GM23248 (cell line): ENCODE results near the gene KHSRP. TPM values are rescaled to one million over a fixed set of nuclear protein-coding genes. Genes with fewer than 3 reads are reported as not detected.

Source experiments
- DNase-seq: peaks from one replicate; pipeline ENCODE4 v3.0.0-alpha.2; 2015
- H2AFZ ChIP-seq: fragments of 200-600 bp; sonication (generic); 2 replicates; pipeline ENCODE4 v1.6.1; 2016; ENCODE audit warnings: antibody characterized with exemption
- H3F3A ChIP-seq: fragments of 200-600 bp; sonication (generic); 2 replicates; pipeline ENCODE4 v1.6.1; 2016; ENCODE audit warnings: mild to moderate bottlenecking, antibody characterized with exemption, mixed run types; ENCODE audit not compliant: insufficient read depth
- H3K27ac ChIP-seq: fragments of 200-600 bp; sonication (generic); 2 replicates; pipeline ENCODE4 v1.5.1; 2016; ENCODE audit warnings: mild to moderate bottlenecking
- H3K27me3 ChIP-seq: fragments of 200-600 bp; sonication (generic); replicated peaks from 2 replicates; pipeline ENCODE4 v1.6.1; 2016; ENCODE audit warnings: mild to moderate bottlenecking; ENCODE audit not compliant: insufficient read depth
- H3K36me3 ChIP-seq: fragments of 200-600 bp; sonication (generic); 2 replicates; pipeline ENCODE4 v1.6.1; 2016; ENCODE audit warnings: low read depth, mild to moderate bottlenecking
- H3K4me1 ChIP-seq: fragments of 200-600 bp; sonication (generic); 2 replicates; pipeline ENCODE4 v1.6.1; 2016; ENCODE audit warnings: mild to moderate bottlenecking; ENCODE audit not compliant: insufficient read depth
- H3K4me2 ChIP-seq: fragments of 200-600 bp; sonication (generic); one replicate; pipeline ENCODE4 v1.6.1; 2016; ENCODE audit warnings: mild to moderate bottlenecking; ENCODE audit not compliant: unreplicated experiment
- H3K4me3 ChIP-seq: fragments of 200-600 bp; sonication (generic); 2 replicates; pipeline ENCODE4 v1.5.1; 2016; ENCODE audit warnings: mild to moderate bottlenecking
- H3K79me2 ChIP-seq: fragments of 200-600 bp; sonication (generic); 2 replicates; pipeline ENCODE4 v1.6.1; 2016; ENCODE audit warnings: mild to moderate bottlenecking; ENCODE audit not compliant: insufficient read depth
- H3K9ac ChIP-seq: fragments of 200-600 bp; sonication (generic); 2 replicates; pipeline ENCODE4 v1.6.1; 2016; ENCODE audit warnings: mild to moderate bottlenecking
- H3K9me2 ChIP-seq: fragments of 200-600 bp; sonication (generic); 2 replicates; pipeline ENCODE4 v1.6.1; 2016; ENCODE audit warnings: mixed run types, mild to moderate bottlenecking, moderate library complexity; ENCODE audit not compliant: insufficient read depth
- H3K9me3 ChIP-seq: fragments of 200-600 bp; sonication (generic); one replicate; pipeline ENCODE4 v1.6.1; 2017; ENCODE audit warnings: low read depth
- H4K20me1 ChIP-seq: fragments of 200-600 bp; sonication (generic); 2 replicates; pipeline ENCODE4 v1.6.0; 2016; ENCODE audit not compliant: insufficient read depth
- EZH2 ChIP-seq: fragments of 200-600 bp; sonication (generic); IDR thresholded peaks from 2 replicates; pipeline ENCODE4 v1.6.1; 2018; ENCODE audit warnings: antibody characterized with exemption, mild to moderate bottlenecking; ENCODE audit not compliant: insufficient read depth, poor library complexity, severe bottlenecking
- EZH2phosphoT487 ChIP-seq: fragments of 200-600 bp; sonication (generic); IDR thresholded peaks from 2 replicates; pipeline ENCODE4 v1.6.1; 2018; ENCODE audit warnings: antibody characterized with exemption, moderate library complexity, mild to moderate bottlenecking, low read depth; ENCODE audit not compliant: insufficient read depth
- WGBS, 2 experiments: methylation state at CpG; one replicate each; pipeline ENCODE4 v1.1.6; 2015 to 2017; ENCODE audit warnings: low lambda C conversion rate in 2 of 2, low coverage in 1 of 2; ENCODE audit errors: missing lambda C conversion rate in 2 of 2; 5-methylcytosine and 5-hydroxymethylcytosine counted together
- in situ Hi-C: fragments of 300-500 bp; cut with MboI; formaldehyde crosslinking; loops from 2 replicates; pipeline ENCODE4 v1.15.0; 2020
- polyA plus RNA-seq: library from polyadenylated mRNA; unstranded; fragments of >200 nt; fragmentation: Nextera tagmentation; extraction: Ambion mirVana; gene quantifications from 2 replicates; pipeline ENCODE4 v1.2.1, GENCODE V29; 2016
- total RNA-seq: library from RNA; depleted of rRNA; stranded (reverse); fragments of >200 nt; shearing (Covaris generic); gene quantifications from 2 replicates; pipeline ENCODE4 v1.2.3, GENCODE V29; 2014

The KHSRP gene
- total and polyA plus RNA-seq, 2 experiments from 2014 or later, result 17.3 to 61.6 TPM

GRCh38 chr19:6396305-6396704 is 28.3 kb downstream of the KHSRP start:
- H3K4me1 ChIP-seq, result peaks cover 9% of the 10 kb centered on the region
- H2AFZ ChIP-seq, result no peak overlapping the region
- H3K27ac ChIP-seq, result no peak overlapping the region
- TF ChIP-seq EZH2 (no peak), EZH2phosphoT487 (no peak)
- in situ Hi-C loops, result no loop called here
- H3K36me3 ChIP-seq, result 0 out of 2 replicates have a peak, but pooled peaks cover 3% of the 10 kb centered on the region
- WGBS, 2 experiments, result 95 to 97% methylated on average over 8 to 12 of the region's 12 CpGs
- H3K27me3 ChIP-seq, result no peaks in the 10 kb centered on the region
- H3K79me2 ChIP-seq, result peaks cover 17% of the 10 kb centered on the region
- no peak for DNase-seq
- H3K4me3 ChIP-seq, result no peak overlapping the region
- no peaks in the 10 kb centered on the region for H3F3A ChIP-seq
- no peak overlapping the region for H3K4me2 ChIP-seq
- H4K20me1 ChIP-seq, result no peaks in the 10 kb centered on the region
- no peaks in the 10 kb centered on the region for H3K9me2 ChIP-seq
- no peaks in the 10 kb centered on the region for H3K9me3 ChIP-seq
- no peak overlapping the region for H3K9ac ChIP-seq

- no peak overlapping the region for H2AFZ ChIP-seq
- peaks cover 7% of the 10 kb centered on the region; the same call in 1 of the 2 replicates for H3K36me3 ChIP-seq
- H3K9me2 ChIP-seq, result no peaks in the 10 kb centered on the region
- TF ChIP-seq EZH2phosphoT487 (no peak), EZH2 (no peak)
- WGBS, 2 experiments, result 66 to 73% methylated on average over 3 of the region's 3 CpGs
- no peak overlapping the region for H3K4me2 ChIP-seq
- no peak overlapping the region for H3K27ac ChIP-seq
- no peaks in the 10 kb centered on the region for H3K9me3 ChIP-seq
- H3K4me3 ChIP-seq, result no peak overlapping the region
- no peaks in the 10 kb centered on the region for H3K27me3 ChIP-seq
- no peak overlapping the region for H3K9ac ChIP-seq
- peaks cover 9% of the 10 kb centered on the region for H3K4me1 ChIP-seq
- no peaks in the 10 kb centered on the region for H4K20me1 ChIP-seq
- in situ Hi-C loops, result no loop called here
- peaks cover 32% of the 10 kb centered on the region for H3K79me2 ChIP-seq
- no peaks in the 10 kb centered on the region for H3F3A ChIP-seq
- no peak for DNase-seq
Measured at GRCh38 chr19:6394831-6395230, 29.8 kb downstream of the KHSRP start.

DNA sequence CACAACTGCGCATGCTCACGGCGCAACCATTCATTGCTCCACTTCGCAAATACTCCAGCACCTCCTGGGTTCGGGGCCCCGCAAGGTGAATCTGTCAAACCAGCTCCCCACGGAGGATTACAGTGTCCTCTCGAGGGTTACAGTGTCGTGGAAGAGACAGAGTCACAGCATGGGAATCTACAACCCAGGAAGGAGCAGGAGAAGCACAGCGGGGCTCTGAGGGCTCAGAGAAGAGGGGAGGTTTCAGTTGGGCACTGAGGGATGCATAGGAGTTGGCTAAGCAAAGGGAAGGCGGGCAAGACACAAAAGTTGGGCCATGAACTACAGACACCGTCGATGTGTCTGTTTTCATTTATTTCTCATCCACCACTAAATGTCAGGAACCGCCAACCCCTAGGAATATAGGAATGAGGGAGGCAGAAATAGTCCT is 30.6 kb downstream of the KHSRP start:
- Histone ChIP-seq H3K4me3 (peak overlapping the region; percentile 91), H3F3A (no peaks in the 10 kb centered on the region), H3K27ac (peak overlapping the region; percentile 94), H3K36me3 (peaks cover 12% of the 10 kb centered on the region), H3K79me2 (peaks cover 39% of the 10 kb centered on the region), H3K9ac (peak overlapping the region; percentile 96), H3K9me3 (no peaks in the 10 kb centered on the region), H4K20me1 (no peaks in the 10 kb centered on the region), H3K9me2 (no peaks in the 10 kb centered on the region), H3K4me1 (peaks cover 9% of the 10 kb centered on the region), H2AFZ (peak overlapping the region; percentile 92), H3K27me3 (no peaks in the 10 kb centered on the region), H3K4me2 (peak overlapping the region; percentile 91)
- no peak for TF ChIP-seq EZH2
- no peak for TF ChIP-seq EZH2phosphoT487
- WGBS, 2 experiments, result 24 to 29% methylated on average over 14 of the region's 14 CpGs
- no peak for DNase-seq
- in situ Hi-C loops, result no loop called here

- TF ChIP-seq EZH2 (no peak), EZH2phosphoT487 (no peak)
- H3K36me3 ChIP-seq, result peaks cover 18% of the 10 kb centered on the region
- peak within 1 kb of the TSS; percentile 91 for H3K4me2 ChIP-seq
- in situ Hi-C loops, result no loop called here
- H3K27ac ChIP-seq, result peak within 1 kb of the TSS; percentile 94
- H3K9me3 ChIP-seq, result no peaks in the 10 kb centered on the region
- peak within 1 kb of the TSS; percentile 92 for H2AFZ ChIP-seq
- WGBS, 2 experiments, result 1% methylated on average over 63 to 64 of the region's 69 CpGs
- H4K20me1 ChIP-seq, result no peaks in the 10 kb centered on the region
- H3F3A ChIP-seq, result no peaks in the 10 kb centered on the region
- H3K4me3 ChIP-seq, result peak within 1 kb of the TSS; percentile 91
- peak within 1 kb of the TSS; percentile 96 for H3K9ac ChIP-seq
- DNase-seq, result peak; percentile 99
- peaks cover 9% of the 10 kb centered on the region for H3K4me1 ChIP-seq
- H3K27me3 ChIP-seq, result no peaks in the 10 kb centered on the region
- H3K9me2 ChIP-seq, result no peaks in the 10 kb centered on the region
- peaks cover 44% of the 10 kb centered on the region for H3K79me2 ChIP-seq
Measured at GRCh38 chr19:6393074-6393982, 31.3 kb downstream of the KHSRP start, which contains the start of gene GTF2F1. GTF2F1 (minus strand) TSS chr19:6393164; CDS start chr19:6392995, 169 bp downstream.
